H9 (cell line): ENCODE results near the gene EIF4E1B. TPM values are rescaled to one million over a fixed set of nuclear protein-coding genes. Genes with fewer than 3 reads are reported as not detected.

Experiments used
- DNase-seq: peaks from one replicate; pipeline ENCODE4 v3.0.0-alpha.2; 2017
- H2AFZ ChIP-seq: one replicate; pipeline ENCODE4 v1.6.1; 2013; ENCODE audit warnings: mild to moderate bottlenecking, low read length, control low read depth, moderate library complexity
- H2AK5ac ChIP-seq: 2 replicates; pipeline ENCODE4 v1.6.1; 2013; ENCODE audit warnings: low read length, control low read depth, mixed read lengths; ENCODE audit not compliant: insufficient read length
- H2BK120ac ChIP-seq: one replicate; pipeline ENCODE4 v1.6.1; 2013; ENCODE audit warnings: low read depth, mild to moderate bottlenecking, low read length, control low read depth, inconsistent platforms; ENCODE audit not compliant: poor library complexity, severe bottlenecking
- H2BK12ac ChIP-seq: 2 replicates; pipeline ENCODE4 v1.6.1; 2013; ENCODE audit warnings: low read length, control low read depth, mixed read lengths, low read depth; ENCODE audit not compliant: insufficient read length
- H2BK15ac ChIP-seq: 2 replicates; pipeline ENCODE4 v1.6.1; 2013; ENCODE audit warnings: low read depth, low read length, control low read depth
- H2BK20ac ChIP-seq: one replicate; pipeline ENCODE4 v1.6.1; 2013; ENCODE audit warnings: low read depth, mild to moderate bottlenecking, low read length, control low read depth, inconsistent platforms; ENCODE audit not compliant: poor library complexity, severe bottlenecking
- H2BK5ac ChIP-seq: 2 replicates; pipeline ENCODE4 v1.6.1; 2013; ENCODE audit warnings: low read length, control low read depth, mixed read lengths; ENCODE audit not compliant: insufficient read length
- H3K14ac ChIP-seq: 2 replicates; pipeline ENCODE4 v1.6.1; 2013; ENCODE audit warnings: low read length, control low read depth; ENCODE audit not compliant: insufficient read depth
- H3K18ac ChIP-seq: 2 replicates; pipeline ENCODE4 v1.6.1; 2013; ENCODE audit warnings: low read depth, mild to moderate bottlenecking, mixed read lengths, low read length, control low read depth; ENCODE audit not compliant: insufficient read length
- H3K23ac ChIP-seq: 2 replicates; pipeline ENCODE4 v1.6.1; 2013; ENCODE audit warnings: low read length, control low read depth, mixed read lengths, low read depth; ENCODE audit not compliant: insufficient read length
- H3K23me2 ChIP-seq: 2 replicates; pipeline ENCODE4 v1.6.1; 2013; ENCODE audit warnings: low read depth, mild to moderate bottlenecking, mixed read lengths, low read length, control low read depth; ENCODE audit not compliant: insufficient read length, poor library complexity, severe bottlenecking
- H3K27ac ChIP-seq: 2 replicates; pipeline ENCODE4 v1.5.1; 2013; ENCODE audit warnings: low read length, control low read depth, mixed read lengths, low read depth; ENCODE audit not compliant: insufficient read length
- H3K27me3 ChIP-seq: 2 replicates; pipeline ENCODE4 v1.6.1; 2013; ENCODE audit warnings: low read length, control low read depth, inconsistent platforms; ENCODE audit not compliant: insufficient read depth
- H3K4ac ChIP-seq: 2 replicates; pipeline ENCODE4 v1.6.1; 2013; ENCODE audit warnings: low read depth, mild to moderate bottlenecking, control low read depth, inconsistent platforms, low read length, moderate library complexity
- H3K4me1 ChIP-seq: 2 replicates; pipeline ENCODE4 v1.6.1; 2013; ENCODE audit warnings: low read length, control low read depth, inconsistent platforms; ENCODE audit not compliant: insufficient read depth
- H3K4me2 ChIP-seq: 2 replicates; pipeline ENCODE4 v1.6.1; 2013; ENCODE audit warnings: low read length, control low read depth, mixed read lengths; ENCODE audit not compliant: insufficient read length, insufficient read depth
- H3K56ac ChIP-seq: 2 replicates; pipeline ENCODE4 v1.6.1; 2013; ENCODE audit warnings: low read depth, mild to moderate bottlenecking, mixed read lengths, low read length, control low read depth; ENCODE audit not compliant: insufficient read length
- H3K79me1 ChIP-seq: 2 replicates; pipeline ENCODE4 v1.6.1; 2013; ENCODE audit warnings: low read depth, mild to moderate bottlenecking, moderate library complexity, low read length, control low read depth, inconsistent platforms; ENCODE audit not compliant: insufficient read depth, poor library complexity, severe bottlenecking
- H3K79me2 ChIP-seq: 2 replicates; pipeline ENCODE4 v1.6.1; 2013; ENCODE audit warnings: low read length, control low read depth, inconsistent platforms; ENCODE audit not compliant: insufficient read depth
- H3K9ac ChIP-seq: 2 replicates; pipeline ENCODE4 v1.6.1; 2013; ENCODE audit warnings: low read length, control low read depth, mixed read lengths; ENCODE audit not compliant: insufficient read length; ENCODE audit errors: extremely low read depth
- H3K9me3 ChIP-seq: one replicate; pipeline ENCODE4 v1.6.1; 2013; ENCODE audit warnings: low read depth, low read length, inconsistent platforms; ENCODE audit not compliant: control insufficient read depth
- H3T11ph ChIP-seq: one replicate; pipeline ENCODE4 v1.6.1; 2013; ENCODE audit warnings: mild to moderate bottlenecking, low read length, control low read depth, inconsistent platforms
- H4K20me1 ChIP-seq: one replicate; pipeline ENCODE4 v1.6.1; 2013; ENCODE audit not compliant: control insufficient read depth, insufficient read length, insufficient read depth
- H4K5ac ChIP-seq: 2 replicates; pipeline ENCODE4 v1.6.1; 2013; ENCODE audit warnings: low read depth, mild to moderate bottlenecking, mixed read lengths, low read length, control low read depth; ENCODE audit not compliant: insufficient read length
- H4K8ac ChIP-seq: replicated peaks from 2 replicates; pipeline ENCODE4 v1.6.1; 2013; ENCODE audit warnings: low read length, control low read depth, mixed read lengths, low read depth; ENCODE audit not compliant: insufficient read length
- H4K91ac ChIP-seq: 2 replicates; pipeline ENCODE4 v1.6.1; 2013; ENCODE audit warnings: low read depth, mild to moderate bottlenecking, moderate library complexity, mixed read lengths, low read length, control low read depth; ENCODE audit not compliant: insufficient read length
- H3K27ac Mint-ChIP-seq, 3 experiments: 2 replicates in 2 of 3; 3 replicates in 1 of 3; pipeline ENCODE4 v1.8.0; 2020 to 2021; ENCODE audit warnings: mixed read lengths in 3 of 3, mild to moderate bottlenecking in 1 of 3, moderate library complexity in 1 of 3
- H3K27me3 Mint-ChIP-seq: 2 replicates; pipeline ENCODE4 v1.8.0; 2021; ENCODE audit warnings: low read depth, mild to moderate bottlenecking, moderate library complexity, mixed read lengths
- H3K36me3 Mint-ChIP-seq, 3 experiments: 2 replicates in 2 of 3; 3 replicates in 1 of 3; pipeline ENCODE4 v1.8.0; 2020 to 2021; ENCODE audit warnings: low read depth in 3 of 3, mixed read lengths in 3 of 3; ENCODE audit not compliant: insufficient read depth in 1 of 3
- H3K4me1 Mint-ChIP-seq, 2 experiments: 2 replicates each; pipeline ENCODE4 v1.8.0; 2020; ENCODE audit warnings: mixed read lengths in 2 of 2
- H3K4me3 Mint-ChIP-seq, 2 experiments: 2 replicates in 1 of 2; 3 replicates in 1 of 2; pipeline ENCODE4 v1.8.0; 2020 to 2021; ENCODE audit warnings: mild to moderate bottlenecking in 2 of 2, mixed read lengths in 2 of 2, moderate library complexity in 1 of 2
- H3K9me3 Mint-ChIP-seq, 2 experiments: 2 replicates in 1 of 2; 3 replicates in 1 of 2; pipeline ENCODE4 v1.8.0; 2020; ENCODE audit warnings: mild to moderate bottlenecking in 2 of 2, mixed read lengths in 2 of 2, moderate library complexity in 1 of 2
- CTCF ChIP-seq: fragments of 200-600 bp; sonication (generic); conservative IDR thresholded peaks from 3 replicates; pipeline ENCODE4 v1.8.0; 2021; ENCODE audit warnings: antibody characterized with exemption, mild to moderate bottlenecking
- WGBS: extraction: QIAGEN DNeasy Blood & Tissue Kit; methylation state at CpG from one replicate; pipeline ENCODE4 v1.1.7; 2013; ENCODE audit warnings: missing lambda C conversion rate, low lambda C conversion rate, mixed read lengths; ENCODE audit not compliant: insufficient read length; ENCODE audit errors: extremely low coverage; 5-methylcytosine and 5-hydroxymethylcytosine counted together
- total RNA-seq: library from RNA; stranded (reverse); gene quantifications from 2 replicates; pipeline ENCODE4 v1.2.1, GENCODE V29; 2021

The EIF4E1B gene
- total RNA-seq, 1 experiment from 2014 or later = 1.3 TPM

GRCh38 chr5:176682016-176682531 lies 51.6 kb downstream of the EIF4E1B start:
- no peaks in the 10 kb centered on the region for H3K4me1 ChIP-seq
- H4K8ac ChIP-seq = no peak overlapping the region
- Mint-ChIP-seq H3K4me3 (no peak overlapping the region), H3K4me1 (peaks cover 5 to 10% of the 10 kb centered on the region in 2 experiments), H3K9me3 (peaks cover 5 to 9% of the 10 kb centered on the region in 2 experiments; a peak in 4 of 5 replicates), H3K36me3 (peaks cover 0 to 10% (median 0%) of the 10 kb centered on the region in 3 experiments; a peak in 2 of 7 replicates), H3K27me3 (peaks cover 12% of the 10 kb centered on the region), H3K27ac (peak overlapping the region in 1 of 3 experiments; percentile 86; a peak in 2 of 7 replicates)
- no peak overlapping the region for H3K9ac ChIP-seq
- H2AFZ ChIP-seq = no peak overlapping the region
- H2BK20ac ChIP-seq = no peak overlapping the region
- H4K20me1 ChIP-seq = no peaks in the 10 kb centered on the region
- no peak overlapping the region for H3K4ac ChIP-seq
- H4K91ac ChIP-seq = no peak overlapping the region
- H4K5ac ChIP-seq = no peak overlapping the region
- no peaks in the 10 kb centered on the region for H3K79me1 ChIP-seq
- WGBS = no CpG with 5 or more reads among the region's 6 CpGs
- H3T11ph ChIP-seq = no peak overlapping the region
- no peak overlapping the region for H3K23ac ChIP-seq
- H2BK15ac ChIP-seq = no peak overlapping the region
- DNase-seq = no peak
- no peak overlapping the region for H3K27ac ChIP-seq
- no peak overlapping the region for H2BK5ac ChIP-seq
- no peaks in the 10 kb centered on the region for H3K79me2 ChIP-seq
- no peaks in the 10 kb centered on the region for H3K9me3 ChIP-seq
- H3K56ac ChIP-seq = no peak overlapping the region
- no peak overlapping the region for H3K14ac ChIP-seq
- no peaks in the 10 kb centered on the region for H3K27me3 ChIP-seq
- H2BK120ac ChIP-seq = no peak overlapping the region
- H2AK5ac ChIP-seq = no peak overlapping the region
- no peaks in the 10 kb centered on the region for H3K23me2 ChIP-seq
- H2BK12ac ChIP-seq = no peak overlapping the region
- H3K4me2 ChIP-seq = no peak overlapping the region
- H3K18ac ChIP-seq = no peak overlapping the region
- no peak for TF ChIP-seq CTCF
